IMR-90 (cell line): ENCODE measurements around the gene EXOC4. TPM values are rescaled to one million over a fixed set of nuclear protein-coding genes. Genes with fewer than 3 reads are reported as not detected.

Experiments
- ATAC-seq: fragments of 200-7000 bp; cut with Tn5 transposase; 2 replicates; pipeline ENCODE4 v1.9.1; 2020; ENCODE audit warnings: low read depth, mild to moderate bottlenecking, moderate library complexity
- BruUV-seq: library from RNA; stranded (reverse); fragments of 400-500 nt; replicated peaks from 2 replicates; lab custom pipeline; 2021; lab: Mats Ljungman, UMichigan
- CTCF ChIA-PET: fragments of 300-600 bp; formaldehyde crosslinking; extraction: SDS; loops from one replicate; lab custom pipeline; 2021; ENCODE audit warnings: antibody characterized with exemption; lab: Yijun Ruan, JAX
- POLR2A ChIA-PET: fragments of 300-600 bp; sonication (Branson Sonifier 250); formaldehyde crosslinking; loops from one replicate; lab custom pipeline; 2022; ENCODE audit warnings: antibody characterized with exemption; ENCODE audit not compliant: unreplicated experiment; lab: Charles Lee
- DNase-seq: peaks from one replicate; pipeline ENCODE4 v3.0.0; 2013
- H2AFZ ChIP-seq: replicated peaks from 2 replicates; pipeline ENCODE3; 2013; ENCODE audit warnings: low read length, mild to moderate bottlenecking; ENCODE audit not compliant: poor library complexity
- H2AK5ac ChIP-seq: 2 replicates; pipeline ENCODE4 v1.6.1; 2013; ENCODE audit warnings: low read depth, low read length, inconsistent platforms
- H2AK9ac ChIP-seq: replicated peaks from 2 replicates; pipeline ENCODE3; 2013; ENCODE audit warnings: mild to moderate bottlenecking, low read depth, low read length, moderate library complexity; ENCODE audit not compliant: poor library complexity
- H2BK120ac ChIP-seq: 2 replicates; pipeline ENCODE4 v1.6.1; 2013; ENCODE audit warnings: low read depth, low read length, inconsistent platforms
- H2BK15ac ChIP-seq: 3 replicates; pipeline ENCODE4 v1.6.1; 2013; ENCODE audit warnings: low read depth, low read length, inconsistent platforms
- H2BK20ac ChIP-seq: 2 replicates; pipeline ENCODE4 v1.6.1; 2013; ENCODE audit warnings: low read depth, mild to moderate bottlenecking, inconsistent platforms, low read length, moderate library complexity
- H2BK5ac ChIP-seq: 2 replicates; pipeline ENCODE4 v1.6.1; 2013; ENCODE audit warnings: mild to moderate bottlenecking, low read depth, low read length, inconsistent platforms; ENCODE audit not compliant: poor library complexity, severe bottlenecking
- H3K14ac ChIP-seq: replicated peaks from 2 replicates; pipeline ENCODE4 v1.6.1; 2013; ENCODE audit warnings: low read depth, low read length, inconsistent platforms
- H3K18ac ChIP-seq: 2 replicates; pipeline ENCODE4 v1.6.1; 2013; ENCODE audit warnings: low read depth, low read length, control low read depth
- H3K23ac ChIP-seq: 2 replicates; pipeline ENCODE4 v1.6.1; 2013; ENCODE audit warnings: low read depth, low read length, inconsistent platforms
- H3K27ac ChIP-seq: 2 replicates; pipeline ENCODE4 v1.5.1; 2013; ENCODE audit warnings: mild to moderate bottlenecking, control low read depth, low read length; ENCODE audit not compliant: insufficient read depth
- H3K27me3 ChIP-seq: 2 replicates; pipeline ENCODE4 v1.6.1; 2013; ENCODE audit warnings: low read length; ENCODE audit not compliant: control insufficient read depth, insufficient read depth
- H3K36me3 ChIP-seq: 2 replicates; pipeline ENCODE4 v1.6.1; 2013; ENCODE audit warnings: low read length, mixed read lengths; ENCODE audit not compliant: control insufficient read depth, insufficient read depth
- H3K4ac ChIP-seq: 2 replicates; pipeline ENCODE4 v1.6.1; 2013; ENCODE audit warnings: low read depth, low read length, inconsistent platforms
- H3K4me1 ChIP-seq: 2 replicates; pipeline ENCODE4 v1.6.1; 2013; ENCODE audit warnings: low read length, mixed read lengths; ENCODE audit not compliant: control insufficient read depth, insufficient read depth
- H3K4me2 ChIP-seq: 2 replicates; pipeline ENCODE4 v1.6.1; 2013; ENCODE audit warnings: low read depth, mild to moderate bottlenecking, control low read depth, low read length, moderate library complexity
- H3K4me3 ChIP-seq: 2 replicates; pipeline ENCODE4 v1.5.1; 2013; ENCODE audit warnings: low read depth, mild to moderate bottlenecking, control low read depth, low read length, moderate library complexity; ENCODE audit not compliant: insufficient read depth
- H3K56ac ChIP-seq: 2 replicates; pipeline ENCODE4 v1.6.1; 2013; ENCODE audit warnings: low read length, inconsistent platforms; ENCODE audit not compliant: insufficient read depth; ENCODE audit errors: extremely low read depth
- H3K79me1 ChIP-seq, 2 experiments: 2 replicates each; pipeline ENCODE4 v1.6.1; 2013; ENCODE audit warnings: low read length in 2 of 2, inconsistent platforms in 1 of 2, low read depth in 1 of 2
- H3K9ac ChIP-seq: 2 replicates; pipeline ENCODE4 v1.6.1; 2013; ENCODE audit warnings: low read depth, low read length, control low read depth
- H3K9me1 ChIP-seq: 2 replicates; pipeline ENCODE4 v1.6.1; 2013; ENCODE audit warnings: low read length, inconsistent platforms; ENCODE audit not compliant: insufficient read depth
- H3K9me3 ChIP-seq: 2 replicates; pipeline ENCODE4 v1.6.1; 2013; ENCODE audit warnings: low read length; ENCODE audit not compliant: control insufficient read depth, insufficient read depth
- H4K20me1 ChIP-seq: 2 replicates; pipeline ENCODE4 v1.6.1; 2013; ENCODE audit warnings: low read length, inconsistent platforms; ENCODE audit not compliant: insufficient read depth
- H4K5ac ChIP-seq: 2 replicates; pipeline ENCODE4 v1.6.1; 2013; ENCODE audit warnings: mild to moderate bottlenecking, low read depth, low read length, control low read depth
- H4K8ac ChIP-seq, 2 experiments: 2 replicates each; pipeline ENCODE4 v1.6.1; 2013; ENCODE audit warnings: low read depth in 2 of 2, low read length in 2 of 2, control low read depth in 1 of 2, inconsistent platforms in 1 of 2
- H4K91ac ChIP-seq: 2 replicates; pipeline ENCODE4 v1.6.1; 2013; ENCODE audit warnings: low read depth, low read length, inconsistent platforms; ENCODE audit not compliant: insufficient read depth
- BHLHE40 ChIP-seq: fragments of 150-350 bp; IDR thresholded peaks from 2 replicates; pipeline ENCODE4 v1.6.1; 2016; ENCODE audit warnings: mild to moderate bottlenecking, low read depth, low read length
- CEBPB ChIP-seq: IDR thresholded peaks from 2 replicates; pipeline ENCODE4 v1.6.1; 2012; ENCODE audit warnings: low read depth, low read length, improper control_type of control experiment
- CHD1 ChIP-seq: IDR thresholded peaks from 2 replicates; pipeline ENCODE4 v1.6.1; 2012; ENCODE audit warnings: low read depth, low read length, improper control_type of control experiment
- CTCF ChIP-seq: conservative IDR thresholded peaks from 2 replicates; pipeline ENCODE4 v1.5.1; 2012; ENCODE audit warnings: mild to moderate bottlenecking, low read depth, low read length, improper control_type of control experiment
- ELK1 ChIP-seq: fragments of 150-350 bp; IDR thresholded peaks from 2 replicates; pipeline ENCODE4 v1.6.1; 2016; ENCODE audit warnings: low read depth, mild to moderate bottlenecking, low read length, moderate library complexity, borderline replicate concordance
- FOS ChIP-seq: fragments of 150-350 bp; IDR thresholded peaks from 2 replicates; pipeline ENCODE4 v1.6.1; 2016; ENCODE audit warnings: low read depth, low read length
- MAFK ChIP-seq: IDR thresholded peaks from 2 replicates; pipeline ENCODE4 v1.6.1; 2012; ENCODE audit warnings: low read depth, low read length, improper control_type of control experiment
- MAZ ChIP-seq: IDR thresholded peaks from 2 replicates; pipeline ENCODE4 v1.6.1; 2012; ENCODE audit warnings: low read depth, mild to moderate bottlenecking, low read length, improper control_type of control experiment, moderate library complexity, borderline replicate concordance
- MXI1 ChIP-seq: IDR thresholded peaks from 2 replicates; pipeline ENCODE4 v1.6.1; 2012; ENCODE audit warnings: low read depth, mild to moderate bottlenecking, low read length, moderate library complexity, borderline replicate concordance
- NFE2L2 ChIP-seq: fragments of 150-350 bp; IDR thresholded peaks from 2 replicates; pipeline ENCODE4 v1.6.1; 2016; ENCODE audit warnings: low read depth, mild to moderate bottlenecking, low read length
- POLR2A ChIP-seq: IDR thresholded peaks from 2 replicates; pipeline ENCODE4 v1.6.1; 2012; ENCODE audit warnings: mild to moderate bottlenecking, low read depth, low read length
- RAD21 ChIP-seq: IDR thresholded peaks from 2 replicates; pipeline ENCODE4 v1.6.1; 2012; ENCODE audit warnings: low read length, improper control_type of control experiment
- RCOR1 ChIP-seq: IDR thresholded peaks from 2 replicates; pipeline ENCODE4 v1.6.1; 2012; ENCODE audit warnings: mild to moderate bottlenecking, low read length, improper control_type of control experiment; ENCODE audit not compliant: insufficient replicate concordance
- RFX5 ChIP-seq: IDR thresholded peaks from 2 replicates; pipeline ENCODE4 v1.8.0; 2012; ENCODE audit warnings: low read depth, mild to moderate bottlenecking, low read length, moderate library complexity
- SMC3 ChIP-seq: fragments of 150-350 bp; IDR thresholded peaks from 2 replicates; pipeline ENCODE4 v1.6.1; 2016; ENCODE audit warnings: low read depth, mild to moderate bottlenecking, antibody characterized with exemption, low read length, moderate library complexity
- WGBS, 2 experiments: methylation state at CpG; one replicate each; pipeline versions ENCODE4 v1.1.5 to v1.1.7; 2013; ENCODE audit warnings: missing lambda C conversion rate in 2 of 2; ENCODE audit not compliant: insufficient read length in 1 of 2; ENCODE audit errors: extremely low coverage in 2 of 2; 5-methylcytosine and 5-hydroxymethylcytosine counted together
- dilution Hi-C: fragments of 300-500 bp; cut with HindIII; formaldehyde crosslinking; loops from one replicate; pipeline ENCODE4 v1.14.3; 2018; ENCODE audit warnings: low sequenced_read_pairs; ENCODE audit not compliant: unreplicated experiment
- in situ Hi-C: fragments of 300-500 bp; cut with MboI; formaldehyde crosslinking; loops from 3 replicates; pipeline ENCODE4 v1.14.3; 2019; ENCODE audit warnings: low sequenced_read_pairs, inconsistent platforms, mixed read lengths
- intact Hi-C: fragments of 100-400 bp; cut with micrococcal nuclease; formaldehyde crosslinking; loops from 2 replicates; pipeline ENCODE4 v1.10.0; 2022
- polyA plus RNA-seq, 3 experiments: library from polyadenylated mRNA; depleted of rRNA; stranded (reverse); fragments of >200 nt; gene quantifications; 2 replicates each; pipeline ENCODE4 v1.2.3, GENCODE V29; 2012; ENCODE audit warnings: low replicate concordance in 1 of 3
- total RNA-seq: library from RNA; depleted of rRNA; stranded (reverse); fragments of >200 nt; gene quantifications from 2 replicates; pipeline ENCODE4 v1.2.3, GENCODE V29; 2012
- TF ChIP-seq, protein P1 (sequence below): fragments of 150-350 bp; IDR thresholded peaks from 2 replicates; pipeline ENCODE4 v1.6.1; 2017; ENCODE audit warnings: mild to moderate bottlenecking, antibody characterized with exemption, low read length, low read depth

The EXOC4 gene
- total and polyA plus RNA-seq, 2 of the 4 experiments (the other 2 are of a cell fraction) = 25.4 to 94.6 TPM

DNA sequence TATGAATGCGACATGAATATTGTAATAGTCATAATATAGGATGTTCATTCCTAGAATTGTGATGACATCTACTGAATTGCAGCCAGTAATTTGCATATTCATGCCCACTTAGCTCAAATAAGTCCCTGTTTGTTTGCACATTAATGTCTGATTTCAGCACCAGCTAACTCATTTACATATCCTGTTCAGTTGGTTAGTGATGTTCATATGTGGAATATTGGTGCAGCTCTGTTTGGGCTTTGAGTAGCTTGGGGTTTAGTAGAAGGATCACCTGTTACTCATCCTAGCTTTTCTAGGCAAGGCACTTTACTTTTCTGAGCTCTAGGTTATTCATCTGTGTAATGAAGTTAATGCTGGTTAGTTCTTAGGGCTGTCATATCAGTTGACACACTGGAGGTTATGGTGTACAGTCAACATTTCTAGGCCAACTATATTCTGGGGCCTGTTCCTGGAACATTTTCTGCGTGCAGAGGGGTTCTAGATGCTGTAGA lies 238.4 kb downstream of the EXOC4 start:
- dilution Hi-C loops = no loop called here
- no CpG with 5 or more reads among the region's 2 CpGs for WGBS, 2 experiments

More for the DNA sequence above, 238.4 kb downstream of the EXOC4 start:
- Histone ChIP-seq H4K20me1 (no peaks in the 10 kb centered on the region; the same call in 1 of the 2 replicates), H3K23ac (no peak overlapping the region), H2BK5ac (no peak overlapping the region), H2BK20ac (no peak overlapping the region), H3K14ac (no peak overlapping the region), H3K4me2 (no peak overlapping the region), H3K9me3 (no peaks in the 10 kb centered on the region), H3K4ac (no peak overlapping the region), H3K27me3 (no peaks in the 10 kb centered on the region), H2AK9ac (no peak overlapping the region), H3K9ac (no peak overlapping the region), H2BK120ac (no peak overlapping the region), H3K9me1 (no peaks in the 10 kb centered on the region), H2AK5ac (no peak overlapping the region), H4K91ac (no peak overlapping the region), H4K5ac (no peak overlapping the region), H3K18ac (no peak overlapping the region), H3K4me3 (no peak overlapping the region), H3K36me3 (no peaks in the 10 kb centered on the region), H3K79me1 (no peaks in the 10 kb centered on the region; a peak in 2 of 4 replicates), H4K8ac (no peak overlapping the region), H3K56ac (no peak overlapping the region), H2AFZ (no peak overlapping the region), H2BK15ac (no peak overlapping the region), H3K4me1 (no peaks in the 10 kb centered on the region), H3K27ac (no peak overlapping the region)
- CTCF ChIA-PET = no interaction called here
- ATAC-seq (no peak), DNase-seq (no peak)
- TF ChIP-seq BHLHE40 (no peak), FOS (no peak), MAZ (no peak), CEBPB (no peak), CTCF (no peak), RFX5 (no peak), NFE2L2 (no peak), MXI1 (no peak), RCOR1 (no peak), CHD1 (no peak), POLR2A (no peak), MAFK (no peak), RAD21 (no peak), ELK1 (no peak), SMC3 (no peak)
- TF ChIP-seq, protein P1, sequence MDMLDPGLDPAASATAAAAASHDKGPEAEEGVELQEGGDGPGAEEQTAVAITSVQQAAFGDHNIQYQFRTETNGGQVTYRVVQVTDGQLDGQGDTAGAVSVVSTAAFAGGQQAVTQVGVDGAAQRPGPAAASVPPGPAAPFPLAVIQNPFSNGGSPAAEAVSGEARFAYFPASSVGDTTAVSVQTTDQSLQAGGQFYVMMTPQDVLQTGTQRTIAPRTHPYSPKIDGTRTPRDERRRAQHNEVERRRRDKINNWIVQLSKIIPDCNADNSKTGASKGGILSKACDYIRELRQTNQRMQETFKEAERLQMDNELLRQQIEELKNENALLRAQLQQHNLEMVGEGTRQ = no peak
- POLR2A ChIA-PET = no interaction called here
- BruUV-seq = no TSS peak
- intact Hi-C loops = no loop called here
- in situ Hi-C loops = no loop called here
